ENCODE results near the gene NRXN3. TPM values are rescaled to one million over a fixed set of nuclear protein-coding genes. Genes with fewer than 3 reads are reported as not detected.

The NRXN3 gene
- polyA plus RNA-seq, 1 experiment: 7.0 TPM

GRCh38 chr14:78857974-78858373 is 687.8 kb downstream of the NRXN3 start:
- no peak for TF ChIP-seq CTCF (IDR thresholded peaks at IDR 0.05; ENCODE audit: insufficient read depth, low read depth, low read length)
- ChIA-PET CTCF (interaction anchor here (1.4 to 1.9 kb wide), 2 partner anchors 10 to 23 kb away, joined by 3 to 9 read pairs; no protein-coding TSS in a partner anchor), POLR2A (no interaction called here)
- Histone ChIP-seq H3K36me3 (ENCODE audit: control insufficient read depth, insufficient read depth, low read length) (no peaks in the 10 kb centered on the region), H3K4me3 (ENCODE audit: low read depth, low read length) (no peak overlapping the region), H3K27me3 (ENCODE audit: control insufficient read depth, insufficient read depth, low read length) (no peaks in the 10 kb centered on the region)
- DNase-seq (ENCODE audit: low read depth): no peak

GRCh38 chr14:78863143-78863542 is 693.0 kb downstream of the NRXN3 start:
- DNase-seq (ENCODE audit: low read depth): no peak
- ChIA-PET POLR2A (no interaction called here), CTCF (no interaction called here)
- Histone ChIP-seq H3K4me3 (ENCODE audit: low read depth, low read length) (no peak overlapping the region), H3K36me3 (ENCODE audit: control insufficient read depth, insufficient read depth, low read length) (no peaks in the 10 kb centered on the region), H3K27me3 (ENCODE audit: control insufficient read depth, insufficient read depth, low read length) (no peaks in the 10 kb centered on the region)
- no peak for TF ChIP-seq CTCF (IDR thresholded peaks at IDR 0.05; ENCODE audit: insufficient read depth, low read depth, low read length)

- no peaks in the 10 kb centered on the region for H3K27me3 ChIP-seq (ENCODE audit: control insufficient read depth, insufficient read depth, low read length)
- DNase-seq (ENCODE audit: low read depth): no peak
- no peak for TF ChIP-seq CTCF (IDR thresholded peaks at IDR 0.05; ENCODE audit: insufficient read depth, low read depth, low read length)
- ChIA-PET POLR2A (no interaction called here), CTCF (no interaction called here)
- H3K36me3 ChIP-seq (ENCODE audit: control insufficient read depth, insufficient read depth, low read length): no peaks in the 10 kb centered on the region
- H3K4me3 ChIP-seq (ENCODE audit: low read depth, low read length): no peak overlapping the region
Measured at GRCh38 chr14:78872837-78873236, 702.7 kb downstream of the NRXN3 start.

- H3K27me3 ChIP-seq (ENCODE audit: control insufficient read depth, insufficient read depth, low read length): no peaks in the 10 kb centered on the region
- H3K36me3 ChIP-seq (ENCODE audit: control insufficient read depth, insufficient read depth, low read length): no peaks in the 10 kb centered on the region
- POLR2A ChIA-PET: no interaction called here
- CTCF ChIA-PET: no interaction called here
- TF ChIP-seq CTCF (IDR thresholded peaks at IDR 0.05; ENCODE audit: insufficient read depth, low read depth, low read length): no peak
- H3K4me3 ChIP-seq (ENCODE audit: low read depth, low read length): no peak overlapping the region
- DNase-seq (ENCODE audit: low read depth): no peak
Measured at GRCh38 chr14:78873581-78873980, 703.4 kb downstream of the NRXN3 start.

- ChIA-PET POLR2A (no interaction called here), CTCF (interaction anchor here (1.2 kb wide), 1 partner anchor 27 kb away, joined by 5 read pairs; no protein-coding TSS in a partner anchor)
- H3K4me3 ChIP-seq (ENCODE audit: low read depth, low read length): no peak overlapping the region
- H3K27me3 ChIP-seq (ENCODE audit: control insufficient read depth, insufficient read depth, low read length): no peaks in the 10 kb centered on the region
- no peak for DNase-seq (ENCODE audit: low read depth)
- no peaks in the 10 kb centered on the region for H3K36me3 ChIP-seq (ENCODE audit: control insufficient read depth, insufficient read depth, low read length)
- TF ChIP-seq CTCF (IDR thresholded peaks at IDR 0.05; ENCODE audit: insufficient read depth, low read depth, low read length): no peak
Measured at GRCh38 chr14:78875049-78875448, 704.9 kb downstream of the NRXN3 start.

Data from BJ (cell line).